OCI-LY1 (cell line): ENCODE data around the gene TNFAIP8.

ENCODE experiments used
- H2AFZ ChIP-seq: fragments of 200-600 bp; sonication (generic), shearing (Covaris generic); 2 replicates; pipeline ENCODE4 v1.6.0; 2014; ENCODE audit warnings: antibody characterized with exemption, mild to moderate bottlenecking, low read length
- H3F3A ChIP-seq: fragments of 200-600 bp; sonication (generic), shearing (Covaris generic); 2 replicates; pipeline ENCODE4 v1.6.0; 2014; ENCODE audit warnings: mild to moderate bottlenecking, antibody characterized with exemption, low read length, moderate library complexity; ENCODE audit not compliant: insufficient read depth
- H3K27ac ChIP-seq: fragments of 200-600 bp; sonication (generic); 2 replicates; pipeline ENCODE4 v1.5.1; 2014; ENCODE audit warnings: low read length, mixed run types, mild to moderate bottlenecking, low read depth; ENCODE audit not compliant: poor library complexity, severe bottlenecking
- H3K27me3 ChIP-seq: fragments of 200-600 bp; sonication (generic); 2 replicates; pipeline ENCODE4 v1.6.0; 2014; ENCODE audit warnings: antibody characterized with exemption, mild to moderate bottlenecking, low read length, moderate library complexity; ENCODE audit not compliant: insufficient read depth
- H3K36me3 ChIP-seq: fragments of 200-600 bp; sonication (generic); 2 replicates; pipeline ENCODE4 v1.6.1; 2014; ENCODE audit warnings: mild to moderate bottlenecking, antibody characterized with exemption, low read length, moderate library complexity, mixed read lengths; ENCODE audit not compliant: insufficient read depth
- H3K4me1 ChIP-seq: fragments of 200-600 bp; sonication (generic); 2 replicates; pipeline ENCODE4 v1.5.1; 2014; ENCODE audit warnings: mild to moderate bottlenecking, low read length, moderate library complexity; ENCODE audit not compliant: insufficient read depth, severe bottlenecking
- H3K4me2 ChIP-seq: fragments of 200-600 bp; sonication (generic), shearing (Covaris generic); 2 replicates; pipeline ENCODE4 v1.6.1; 2014; ENCODE audit warnings: low read length
- H3K4me3 ChIP-seq: fragments of 200-600 bp; sonication (generic); 2 replicates; pipeline ENCODE4 v1.5.1; 2014; ENCODE audit warnings: low read length, low read depth, mild to moderate bottlenecking, mixed read lengths; ENCODE audit not compliant: poor library complexity, severe bottlenecking
- H3K79me2 ChIP-seq: fragments of 200-600 bp; shearing (Covaris generic); 2 replicates; pipeline ENCODE4 v1.6.1; 2016; ENCODE audit warnings: mixed run types, low read length, mixed read lengths; ENCODE audit not compliant: insufficient read depth
- H3K9ac ChIP-seq: fragments of 200-600 bp; sonication (generic), shearing (Covaris generic); 2 replicates; pipeline ENCODE4 v1.6.1; 2014; ENCODE audit warnings: mild to moderate bottlenecking, low read length, mixed read lengths
- H3K9me2 ChIP-seq: fragments of 200-600 bp; sonication (generic), shearing (Covaris generic); 2 replicates; pipeline ENCODE4 v1.6.1; 2014; ENCODE audit warnings: low read depth, mild to moderate bottlenecking, low read length, mixed read lengths
- H3K9me3 ChIP-seq: fragments of 200-600 bp; shearing (Covaris generic); 2 replicates; pipeline ENCODE4 v1.6.1; 2014; ENCODE audit warnings: low read length, mixed read lengths
- H4K20me1 ChIP-seq: fragments of 200-600 bp; sonication (generic), shearing (Covaris generic); 2 replicates; pipeline ENCODE4 v1.6.0; 2016; ENCODE audit warnings: mild to moderate bottlenecking, low read length; ENCODE audit not compliant: insufficient read depth
- CTCF ChIP-seq: fragments of 200-600 bp; sonication (generic), shearing (Covaris generic); IDR thresholded peaks from 2 replicates; pipeline ENCODE4 v1.5.1; 2017; ENCODE audit warnings: mild to moderate bottlenecking, antibody characterized with exemption, low read length, moderate library complexity, mixed read lengths
- EZH2 ChIP-seq: fragments of 200-600 bp; sonication (generic), shearing (Covaris generic); IDR thresholded peaks from 2 replicates; pipeline ENCODE4 v1.8.0; 2017; ENCODE audit warnings: borderline replicate concordance, mixed run types, mild to moderate bottlenecking, antibody characterized with exemption, low read length, moderate library complexity, mixed read lengths

TNFAIP8 gene

DNA sequence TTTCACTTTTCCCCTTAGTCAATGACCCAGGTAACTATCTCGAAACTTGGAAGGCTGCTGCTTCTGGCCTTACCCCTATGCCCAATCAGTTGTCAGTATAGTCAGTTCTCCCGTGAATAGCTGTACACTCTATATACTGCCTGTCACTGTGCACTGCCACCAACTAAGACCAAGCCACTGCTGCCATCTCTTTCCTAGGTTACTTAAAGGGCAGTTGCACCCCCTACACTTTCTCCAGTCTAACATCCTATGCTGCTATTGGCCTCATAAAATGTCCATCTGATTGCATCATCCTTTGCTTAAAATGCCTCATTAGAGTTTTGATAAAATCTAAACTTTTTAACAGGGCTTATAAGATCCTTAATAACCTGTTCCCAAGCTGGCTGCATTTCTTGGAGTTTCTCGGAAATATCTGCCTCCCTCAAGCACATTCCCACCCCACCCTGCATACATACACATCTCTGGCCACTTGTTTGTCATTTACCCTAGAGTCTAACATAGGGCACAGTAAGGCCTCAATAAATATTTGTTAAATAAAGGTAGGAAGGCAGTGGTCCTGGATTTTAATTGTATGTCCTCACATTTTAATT, 32.8 kb upstream of the TNFAIP8 start:
- no peaks in the 10 kb centered on the region for H3K27me3 ChIP-seq
- no peaks in the 10 kb centered on the region for H3F3A ChIP-seq
- no peak overlapping the region for H3K9ac ChIP-seq
- H3K9me2 ChIP-seq = no peaks in the 10 kb centered on the region
- H3K9me3 ChIP-seq = no peaks in the 10 kb centered on the region
- peak overlapping the region; percentile 67 for H3K27ac ChIP-seq
- H3K4me1 ChIP-seq = peaks cover 90% of the 10 kb centered on the region
- peak overlapping the region; percentile 13; the same call in 1 of the 2 replicates for H3K4me2 ChIP-seq
- no peak overlapping the region for H3K4me3 ChIP-seq
- H4K20me1 ChIP-seq = no peaks in the 10 kb centered on the region
- no peak overlapping the region for H2AFZ ChIP-seq
- H3K79me2 ChIP-seq = peaks cover 30% of the 10 kb centered on the region
- no peaks in the 10 kb centered on the region for H3K36me3 ChIP-seq
- TF ChIP-seq EZH2 (no peak), CTCF (no peak)

- H3K9ac ChIP-seq = peak overlapping the region; percentile 17; the same call in 1 of the 2 replicates
- peaks cover 30% of the 10 kb centered on the region for H3K79me2 ChIP-seq
- H3K9me3 ChIP-seq = no peaks in the 10 kb centered on the region
- H3K27me3 ChIP-seq = no peaks in the 10 kb centered on the region
- H3F3A ChIP-seq = no peaks in the 10 kb centered on the region
- H3K4me1 ChIP-seq = peaks cover 90% of the 10 kb centered on the region
- H2AFZ ChIP-seq = no peak overlapping the region
- TF ChIP-seq EZH2 = no peak
- no peaks in the 10 kb centered on the region for H3K36me3 ChIP-seq
- peak overlapping the region; percentile 13; the same call in 1 of the 2 replicates for H3K4me2 ChIP-seq
- H3K4me3 ChIP-seq = no peak overlapping the region
- H3K9me2 ChIP-seq = no peaks in the 10 kb centered on the region
- no peaks in the 10 kb centered on the region for H4K20me1 ChIP-seq
- H3K27ac ChIP-seq = peak overlapping the region; percentile 67
These were observed 32.2 kb upstream of the TNFAIP8 start for GRCh38 chr5:119323601-119324000.

GRCh38 chr5:119324842-119325241, 31.0 kb upstream of the TNFAIP8 start:
- no peak overlapping the region for H3K4me2 ChIP-seq
- no peaks in the 10 kb centered on the region for H3F3A ChIP-seq
- H3K9me3 ChIP-seq = no peaks in the 10 kb centered on the region
- H3K9ac ChIP-seq = no peak overlapping the region
- H3K27me3 ChIP-seq = no peaks in the 10 kb centered on the region
- no peak overlapping the region for H3K4me3 ChIP-seq
- H3K9me2 ChIP-seq = no peaks in the 10 kb centered on the region
- H3K27ac ChIP-seq = peak overlapping the region; percentile 67
- peaks cover 91% of the 10 kb centered on the region for H3K4me1 ChIP-seq
- no peaks in the 10 kb centered on the region for H4K20me1 ChIP-seq
- H2AFZ ChIP-seq = no peak overlapping the region
- H3K79me2 ChIP-seq = peaks cover 26% of the 10 kb centered on the region
- TF ChIP-seq EZH2 = no peak
- TF ChIP-seq CTCF = no peak
- no peaks in the 10 kb centered on the region for H3K36me3 ChIP-seq

GRCh38 chr5:119327018-119327417, 28.8 kb upstream of the TNFAIP8 start:
- peak overlapping the region; percentile 48 for H3K4me2 ChIP-seq

More at GRCh38 chr5:119327018-119327417, 28.8 kb upstream of the TNFAIP8 start:
- peak overlapping the region; percentile 99 for H3K27ac ChIP-seq
- H3K27me3 ChIP-seq = no peaks in the 10 kb centered on the region
- no peak overlapping the region for H2AFZ ChIP-seq
- H3K36me3 ChIP-seq = no peaks in the 10 kb centered on the region
- H3K9me2 ChIP-seq = no peaks in the 10 kb centered on the region
- no peaks in the 10 kb centered on the region for H3F3A ChIP-seq
- H4K20me1 ChIP-seq = no peaks in the 10 kb centered on the region
- TF ChIP-seq EZH2 = no peak
- TF ChIP-seq CTCF = no peak
- H3K4me1 ChIP-seq = peaks cover 84% of the 10 kb centered on the region
- H3K4me3 ChIP-seq = no peak overlapping the region
- peaks cover 29% of the 10 kb centered on the region for H3K79me2 ChIP-seq
- peak overlapping the region; percentile 25 for H3K9ac ChIP-seq
- H3K9me3 ChIP-seq = no peaks in the 10 kb centered on the region
